Epithelial cell of proximal tubule (primary cell): ENCODE measurements around the gene FAM171A1. TPM values are rescaled to one million over a fixed set of nuclear protein-coding genes. Genes with fewer than 3 reads are reported as not detected.

Experiments
- DNase-seq: peaks from one replicate; pipeline ENCODE4 v3.0.0-alpha.2; 2011; ENCODE audit warnings: low read depth
- H3K4me3 ChIP-seq: 2 replicates; pipeline ENCODE4 v1.5.1; 2011; ENCODE audit warnings: low read depth, mild to moderate bottlenecking, low read length
- CTCF ChIP-seq: conservative IDR thresholded peaks from 2 replicates; pipeline ENCODE4 v1.5.1; 2012; ENCODE audit warnings: low read depth, mild to moderate bottlenecking, low read length
- total RNA-seq: library from RNA; depleted of rRNA; stranded (reverse); fragments of >200 nt; gene quantifications from 2 replicates; pipeline ENCODE4 v1.2.3, GENCODE V29; 2015

The FAM171A1 gene
- total RNA-seq, 1 donor from 2014 or later: 20.2 TPM

DNA sequence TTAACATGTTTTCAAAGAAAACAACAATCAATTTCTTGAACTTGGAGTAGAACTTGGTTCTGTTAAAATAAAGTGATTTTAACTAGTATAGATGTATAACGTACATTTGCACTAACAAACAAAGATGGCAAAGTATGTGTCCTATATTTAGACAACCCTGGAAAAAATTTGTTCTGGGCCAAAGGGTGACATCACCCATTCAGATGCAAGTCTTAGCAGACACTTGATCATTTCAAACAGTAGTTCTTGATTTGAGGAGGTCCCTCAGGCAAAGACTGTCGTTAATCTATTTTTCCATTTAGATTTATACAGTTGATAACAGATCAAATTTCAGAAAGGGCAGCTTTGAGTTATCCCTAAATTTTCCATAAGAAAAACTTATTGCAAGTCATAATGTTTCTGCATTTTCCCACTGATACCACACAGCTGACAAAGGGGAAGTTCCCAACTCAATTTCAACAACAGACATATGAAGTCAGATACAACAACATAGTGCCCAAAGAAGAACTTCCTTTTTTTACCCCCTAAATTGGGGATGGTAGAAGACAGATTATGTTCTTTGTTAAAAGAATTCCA lies 207.7 kb downstream of the FAM171A1 start:
- no peak for DNase-seq
- no peak overlapping the region for H3K4me3 ChIP-seq
- no peak for TF ChIP-seq CTCF

Other genes starting within 250 kb of the FAM171A1 start
- 28.5 and 31.0 TPM in 2 replicates for gene NMT2, start 202.6 kb downstream of the FAM171A1 start, total RNA-seq